ENCODE results near the gene COL7A1.
A peak's percentile ranks its signal among the peaks of the same experiment; 100 is the strongest.

The COL7A1 gene

DNA sequence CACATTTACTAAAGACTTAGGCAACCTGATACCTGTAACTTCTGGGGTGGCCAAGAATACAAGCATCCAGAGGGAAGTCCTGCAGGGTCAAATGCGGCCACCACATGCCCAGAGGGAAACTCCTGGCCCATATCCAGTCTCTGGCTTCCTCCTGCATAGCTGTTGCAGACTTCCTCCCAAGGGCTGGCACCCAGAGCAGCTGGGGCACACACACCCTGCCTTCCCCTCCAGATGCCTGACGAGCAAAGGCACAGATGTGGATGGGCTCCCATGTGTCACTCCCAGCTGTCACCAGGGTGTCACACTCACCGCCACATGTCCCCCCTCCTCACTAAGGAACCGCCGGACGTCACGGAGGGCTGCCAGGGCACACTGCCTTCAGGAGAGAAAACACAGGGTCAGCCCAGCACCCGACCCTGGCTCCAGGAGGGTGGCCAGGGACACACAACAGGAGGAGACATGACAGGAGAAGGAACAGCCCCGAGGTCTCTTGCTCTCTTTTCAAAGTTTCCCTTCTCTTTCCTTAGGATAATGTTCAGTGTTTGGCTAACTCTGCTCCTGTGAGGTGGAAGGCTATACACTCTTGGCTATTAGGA is 51.8 kb downstream of the COL7A1 start:
- DNase-seq: peak; percentile 69 to 72

DNA sequence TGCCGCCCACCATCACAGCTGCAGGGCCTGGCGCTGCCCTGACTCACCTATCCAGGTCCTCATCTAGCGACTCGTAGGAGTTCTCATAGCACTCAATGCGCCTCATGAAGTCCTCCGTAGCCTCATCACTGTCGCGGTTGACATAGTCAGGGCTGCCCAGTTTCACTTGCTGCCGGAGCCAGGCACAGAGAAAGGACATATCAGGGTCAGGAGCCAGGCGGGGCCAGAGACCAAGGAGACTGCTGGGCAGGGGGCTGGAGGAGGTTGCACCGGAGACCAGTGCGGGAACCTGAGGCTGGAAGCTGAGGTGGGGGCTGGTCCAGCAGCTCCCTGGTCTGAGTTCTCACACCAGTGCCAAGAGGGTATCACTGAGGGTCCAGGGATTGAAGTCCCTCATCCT is 56.7 kb downstream of the COL7A1 start:
- no peak for DNase-seq

- DNase-seq: no peak
These were observed 58.3 kb downstream of the COL7A1 start for GRCh38 chr3:48536785-48537184.

DNA sequence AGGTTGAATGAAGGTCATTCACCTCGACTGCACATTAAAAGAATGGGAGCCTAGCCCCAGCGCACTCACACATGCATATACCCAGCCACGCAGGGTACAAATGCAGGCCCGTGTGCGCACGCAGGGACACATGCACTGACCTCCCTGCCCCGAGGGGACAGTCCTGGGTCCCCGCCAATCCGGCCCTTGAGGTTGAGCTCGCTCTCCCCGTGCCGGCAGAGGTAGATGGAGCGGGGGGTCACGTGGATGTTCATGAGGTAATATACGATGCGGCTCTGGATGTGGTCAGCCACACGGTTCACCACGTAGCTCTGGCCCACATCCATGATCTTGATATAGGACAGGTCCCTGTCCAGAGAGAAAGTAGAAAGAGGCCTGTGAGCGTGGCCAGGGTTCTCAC is 59.0 kb downstream of the COL7A1 start:
- no peak for DNase-seq

- DNase-seq: no peak
These were observed 59.6 kb downstream of the COL7A1 start for GRCh38 chr3:48535578-48535977.

DNA sequence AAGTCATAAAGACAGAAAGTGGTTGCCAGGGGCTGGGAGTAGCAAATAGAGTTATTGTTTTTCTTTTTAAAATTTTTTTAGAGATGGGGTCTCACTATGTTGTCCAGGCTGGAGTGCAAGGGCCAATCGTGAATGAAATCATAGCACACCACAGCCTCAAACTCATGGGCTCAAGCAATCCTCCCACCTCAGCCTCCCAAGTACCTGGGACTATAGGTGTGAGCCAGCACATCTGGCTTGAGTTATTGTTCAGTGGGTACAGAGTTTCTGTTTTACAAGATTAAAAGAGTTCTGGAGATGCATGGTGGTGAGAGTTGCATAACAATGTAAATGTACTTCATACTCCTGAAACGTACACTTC is 62.2 kb downstream of the COL7A1 start:
- no peak for DNase-seq

- peak; percentile 74 to 84 for DNase-seq
These were observed 62.7 kb downstream of the COL7A1 start for GRCh38 chr3:48532271-48532976.

DNA sequence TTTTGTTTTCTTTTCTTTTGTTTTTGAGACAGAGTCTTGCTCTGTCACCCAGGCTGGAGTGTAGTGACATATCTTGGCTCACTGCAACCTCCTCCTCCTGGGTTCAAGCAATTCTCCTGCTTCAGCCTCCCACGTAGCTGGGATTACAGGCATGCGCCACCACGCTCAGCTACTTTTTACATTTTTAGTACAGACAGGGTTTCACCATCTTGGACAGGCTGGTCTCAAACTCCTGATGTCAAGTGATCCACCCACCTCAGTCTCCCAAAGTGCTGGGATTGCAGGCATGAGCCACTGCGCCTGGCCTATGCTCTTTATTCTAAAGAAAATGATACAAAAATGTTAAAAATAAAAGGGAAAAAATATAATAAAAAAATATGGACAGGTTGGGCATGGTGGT is 64.4 kb downstream of the COL7A1 start:
- peak; percentile 53 to 73 for DNase-seq

DNA sequence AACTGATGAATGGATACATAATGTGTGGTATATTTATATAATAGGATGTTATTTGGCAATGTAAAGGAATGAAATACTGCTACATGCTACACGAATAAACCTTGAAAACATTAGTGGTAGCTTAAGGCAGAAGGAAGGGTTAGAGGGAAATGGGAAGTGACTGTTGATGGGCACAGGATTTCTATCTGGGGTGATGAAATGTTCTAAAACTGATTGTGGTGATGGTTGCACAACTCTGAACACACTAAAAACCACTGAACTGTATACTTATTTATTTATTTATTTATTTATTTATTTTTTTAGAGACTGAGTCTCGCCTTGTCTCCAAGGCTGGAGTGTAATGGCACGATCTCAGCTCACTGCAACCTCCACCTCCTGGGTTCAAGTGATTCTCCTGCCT is 66.4 kb downstream of the COL7A1 start:
- DNase-seq: peak; percentile 78 to 85

GRCh38 chr3:48528048-48528447 is 67.1 kb downstream of the COL7A1 start:
- DNase-seq: peak; percentile 80 to 85

DNA sequence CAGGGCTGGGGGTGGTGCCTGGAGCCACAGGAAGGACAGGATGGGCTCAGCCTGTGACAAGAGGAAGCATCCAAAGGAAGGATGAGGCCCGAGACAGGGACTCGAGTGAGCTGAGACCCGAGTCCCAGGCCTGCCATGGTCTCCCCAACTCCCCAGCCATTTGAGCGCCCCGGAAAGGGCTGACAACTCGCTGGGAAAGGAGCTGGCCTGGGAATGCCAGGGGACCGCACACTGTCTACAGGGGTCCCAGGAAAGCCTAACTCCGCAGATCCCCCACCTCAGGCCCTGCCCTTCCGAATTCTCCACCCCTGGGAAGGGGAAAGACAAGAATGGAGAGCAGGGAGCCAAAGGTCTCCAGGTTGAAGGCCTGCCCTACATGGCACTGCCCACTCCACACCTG is 70.2 kb downstream of the COL7A1 start:
- no peak for DNase-seq

- no peak for DNase-seq
These were observed 73.5 kb downstream of the COL7A1 start for GRCh38 chr3:48521635-48522034.

DNA sequence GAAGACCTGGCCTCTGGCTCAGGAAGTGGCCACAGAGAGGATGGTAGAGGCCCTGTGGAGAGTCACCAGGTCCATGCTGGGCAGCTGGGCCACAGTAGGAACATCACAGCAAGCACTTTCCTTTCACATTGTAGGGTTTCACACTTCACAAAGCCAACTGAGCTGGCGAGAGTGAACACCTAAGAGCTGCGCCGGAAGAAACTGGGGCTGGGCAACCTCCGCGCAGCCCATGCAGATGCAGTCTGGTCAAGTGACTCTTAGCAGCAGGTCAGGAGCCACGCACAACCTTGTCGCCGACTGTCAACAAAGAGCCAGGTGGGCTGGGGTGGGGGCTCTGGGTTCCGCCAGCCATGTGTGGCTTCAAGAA is 75.9 kb downstream of the COL7A1 start:
- DNase-seq: no peak

GRCh38 chr3:48518638-48519276 is 76.4 kb downstream of the COL7A1 start:
- no peak for DNase-seq

GRCh38 chr3:48518069-48518468 is 77.1 kb downstream of the COL7A1 start:
- no peak for DNase-seq

GRCh38 chr3:48516571-48516970 is 78.6 kb downstream of the COL7A1 start:
- DNase-seq: no peak

DNA sequence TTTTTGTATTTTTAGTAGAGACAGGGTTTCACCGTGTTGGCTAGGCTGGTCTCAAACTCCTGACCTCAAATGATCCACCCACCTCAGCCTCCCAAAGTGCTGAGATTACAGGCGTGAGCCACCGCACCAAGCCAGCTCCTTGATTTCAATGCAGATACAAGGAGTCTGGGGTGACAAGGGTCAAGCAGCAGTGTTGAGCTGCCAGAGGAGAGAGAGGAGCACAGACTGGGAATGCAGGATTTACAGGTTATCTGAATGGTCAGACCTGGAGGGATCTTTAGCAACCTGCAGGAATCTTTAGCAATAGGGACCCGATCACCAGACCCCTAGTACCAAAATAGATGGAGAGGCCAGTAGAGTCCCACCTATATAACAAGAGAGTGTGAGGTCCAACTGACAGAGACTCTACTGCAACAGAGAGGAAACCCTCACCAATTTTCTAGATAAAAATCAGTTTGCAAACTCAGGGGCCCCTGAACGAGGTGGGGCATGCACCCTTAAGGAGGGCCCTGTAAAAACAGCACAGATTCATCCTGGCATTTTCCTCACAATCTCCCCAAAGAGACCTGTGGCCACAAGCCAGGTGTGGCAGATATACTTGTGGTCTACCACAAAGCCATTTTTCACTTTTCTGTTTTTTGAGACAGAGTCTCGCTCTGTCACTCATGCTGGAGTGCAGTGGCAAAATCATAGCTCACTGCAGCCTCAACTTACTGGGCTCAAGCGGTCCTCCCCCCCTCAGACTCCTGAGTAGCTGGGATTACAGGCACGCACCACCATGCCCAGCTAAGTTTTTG is 80.5 kb downstream of the COL7A1 start:
- no peak for DNase-seq
